GM12878 (cell line): ENCODE results near the gene PTPRN2. TPM values are rescaled to one million over a fixed set of nuclear protein-coding genes. Genes with fewer than 3 reads are reported as not detected.

Experiments
- ATAC-seq: fragments of 200-7000 bp; cut with Tn5 transposase; 3 replicates; pipeline ENCODE4 v1.9.1; 2020; ENCODE audit warnings: mild to moderate bottlenecking, moderate library complexity
- BruUV-seq: library from RNA; stranded (reverse); fragments of 400-500 nt; replicated peaks from 2 replicates; lab custom pipeline; 2021; lab: Mats Ljungman, UMichigan
- CTCF ChIA-PET: fragments of 300-600 bp; sonication (Branson Sonifier 250); formaldehyde crosslinking; extraction: SDS; loops from one replicate; lab custom pipeline; 2021; ENCODE audit warnings: inconsistent platforms; lab: Yijun Ruan, JAX
- POLR2A ChIA-PET: fragments of 350-600 bp; formaldehyde crosslinking; extraction: SDS; loops from one replicate; lab custom pipeline; 2021; ENCODE audit warnings: inconsistent platforms; lab: Charles Lee
- RAD21 ChIA-PET: fragments of 300-600 bp; sonication (Branson Sonifier 250); formaldehyde crosslinking; loops from one replicate; lab custom pipeline; 2023; ENCODE audit warnings: antibody characterized with exemption; ENCODE audit not compliant: unreplicated experiment; lab: Charles Lee
- SMC1A ChIA-PET: fragments of 300-600 bp; sonication (Branson Sonifier 250); formaldehyde crosslinking; loops from one replicate; lab custom pipeline; 2023; ENCODE audit not compliant: unreplicated experiment, uncharacterized antibody; lab: Charles Lee
- DNase-seq: peaks from one replicate; pipeline ENCODE4 v3.0.0-alpha.2; 2011; ENCODE audit warnings: low read depth, low spot score
- FAIRE-seq: peaks from 3 replicates; lab custom pipeline; 2011; peaks lifted over from hg19 to GRCh38; lab: Jason Lieb, UNC
- H2AFZ ChIP-seq: 2 replicates; pipeline ENCODE4 v1.6.0; 2011; ENCODE audit warnings: low read depth, low read length, control low read depth; ENCODE audit not compliant: control insufficient read depth
- H3K27ac ChIP-seq: 2 replicates; pipeline ENCODE4 v1.5.1; 2011; ENCODE audit warnings: control low read depth; ENCODE audit not compliant: control insufficient read depth, insufficient read depth
- H3K27me3 ChIP-seq, 2 experiments: replicated peaks in 1 of 2; 2 replicates each; pipeline versions ENCODE4 v1.6.0 to v1.6.1; 2011; ENCODE audit warnings: low read length in 1 of 2; ENCODE audit not compliant: control insufficient read depth in 2 of 2, insufficient read depth in 2 of 2
- H3K36me3 ChIP-seq, 2 experiments: 2 replicates each; pipeline ENCODE4 v1.5.1; 2011; ENCODE audit warnings: low read length in 1 of 2; ENCODE audit not compliant: control insufficient read depth in 2 of 2, insufficient read depth in 2 of 2
- H3K4me1 ChIP-seq: 2 replicates; pipeline ENCODE4 v1.6.1; 2011; ENCODE audit warnings: mild to moderate bottlenecking, low read length, moderate library complexity, mixed read lengths; ENCODE audit not compliant: control insufficient read depth, insufficient read depth
- H3K4me2 ChIP-seq: 2 replicates; pipeline ENCODE4 v1.6.0; 2011; ENCODE audit warnings: control low read depth; ENCODE audit not compliant: control insufficient read depth, insufficient read depth
- H3K4me3 ChIP-seq: fragments of 200-600 bp; sonication (generic); 2 replicates; pipeline ENCODE4 v1.5.1; 2016
- H3K79me2 ChIP-seq: 2 replicates; pipeline ENCODE4 v1.6.0; 2011; ENCODE audit warnings: low read length; ENCODE audit not compliant: control insufficient read depth, insufficient read depth
- H3K9ac ChIP-seq: 2 replicates; pipeline ENCODE4 v1.8.0; 2011; ENCODE audit warnings: low read length, control low read depth, mixed read lengths; ENCODE audit not compliant: control insufficient read depth, insufficient read depth
- H3K9me3 ChIP-seq: replicated peaks from 3 replicates; pipeline ENCODE4 v1.5.1; 2011; ENCODE audit warnings: mild to moderate bottlenecking, low read length; ENCODE audit not compliant: control insufficient read depth, insufficient read depth
- H4K20me1 ChIP-seq: 2 replicates; pipeline ENCODE4 v1.6.0; 2011; ENCODE audit not compliant: control insufficient read depth, insufficient read depth
- GABPA ChIP-seq: IDR thresholded peaks from 2 replicates; pipeline ENCODE4 v1.6.1; 2014; ENCODE audit warnings: antibody characterized with exemption, low read depth, mild to moderate bottlenecking, inconsistent platforms
- KLF5 ChIP-seq: fragments of 450-650 bp; IDR thresholded peaks from 2 replicates; pipeline ENCODE4 v1.6.1; 2014; ENCODE audit warnings: mild to moderate bottlenecking; ENCODE audit not compliant: partially characterized antibody
- SRF ChIP-seq, 2 experiments: IDR thresholded peaks; 2 replicates each; pipeline ENCODE4 v1.6.1; 2011; ENCODE audit warnings: low read depth in 2 of 2, low read length in 2 of 2, mild to moderate bottlenecking in 1 of 2, moderate library complexity in 1 of 2
- SUZ12 ChIP-seq: fragments of 200-600 bp; sonication (generic); IDR thresholded peaks from one replicate; pipeline ENCODE4 v1.6.1; 2018; ENCODE audit warnings: antibody characterized with exemption, mild to moderate bottlenecking; ENCODE audit not compliant: unreplicated experiment
- YY1 ChIP-seq: IDR thresholded peaks from 2 replicates; pipeline ENCODE4 v1.6.1; 2011; ENCODE audit warnings: low read depth, mild to moderate bottlenecking, low read length
- WGBS: methylation state at CpG from one replicate; pipeline ENCODE4 v1.1.6; 2016; ENCODE audit warnings: low lambda C conversion rate; ENCODE audit not compliant: insufficient replicate concordance, insufficient coverage; ENCODE audit errors: missing lambda C conversion rate; 5-methylcytosine and 5-hydroxymethylcytosine counted together
- in situ Hi-C: fragments of 300-500 bp; cut with MboI; formaldehyde crosslinking; loops from 9 replicates; pipeline ENCODE4 v1.14.3; 2018; ENCODE audit warnings: mixed read lengths
- intact Hi-C: fragments of 100-400 bp; cut with micrococcal nuclease; formaldehyde crosslinking; loops from one replicate; pipeline ENCODE4 v1.14.2; 2022; ENCODE audit not compliant: unreplicated experiment
- polyA plus RNA-seq, 11 experiments: library from polyadenylated mRNA; depleted of rRNA in 4 of 11; unstranded in 6 of 11; stranded (reverse) in 5 of 11; fragments of >200 nt; fragmentation: Nextera tagmentation in 4 of 11; fragmentation: Illumina TruSeq in 1 of 11; extraction: Ambion mirVana in 4 of 11; extraction: Trizol in 1 of 11; gene quantifications; 1 replicate in 1 of 11; 2 replicates in 10 of 11; pipeline versions ENCODE4 v1.2.1 to v1.2.3, GENCODE V29; 2011 to 2016; ENCODE audit warnings: inconsistent platforms in 2 of 11, missing spikeins in 2 of 11, low read depth in 1 of 11
- total RNA-seq, 4 experiments: library from RNA; depleted of rRNA in 3 of 4; stranded (reverse); fragments of >200 nt in 3 of 4; fragmentation: Illumina TruSeq in 1 of 4; extraction: Trizol in 1 of 4; gene quantifications; 2 replicates each; pipeline versions ENCODE4 v1.2.1 to v1.2.3, GENCODE V29; 2013 to 2021

PTPRN2 gene
- total and polyA plus RNA-seq, 10 of the 15 experiments (the other 5 are each of a cell fraction or from before 2014, with no cell fraction given) = 5.4 TPM; not detected in 9

DNA sequence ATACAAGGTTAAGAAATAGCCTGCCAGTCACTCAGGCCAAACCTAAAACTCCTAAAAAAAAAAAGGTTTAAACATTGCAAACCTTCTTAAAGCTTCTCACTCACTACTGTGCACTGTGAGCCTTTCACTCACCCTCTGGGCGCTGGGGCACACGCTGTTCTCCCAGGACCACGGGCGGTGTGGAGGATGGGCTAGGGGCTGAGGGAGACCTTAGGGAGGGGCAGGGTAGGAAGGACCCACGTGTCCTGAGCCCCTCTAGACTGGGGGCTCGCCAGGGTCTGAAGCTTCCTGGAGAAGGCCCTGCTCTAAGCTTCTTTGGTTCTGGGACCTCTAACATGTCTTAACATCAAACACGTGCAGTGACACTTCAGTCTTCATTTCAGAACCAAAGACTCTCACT lies 681.0 kb downstream of the PTPRN2 start:
- Histone ChIP-seq H3K27me3 (no peaks in the 10 kb centered on the region), H4K20me1 (no peaks in the 10 kb centered on the region), H3K79me2 (no peaks in the 10 kb centered on the region), H3K9me3 (no peaks in the 10 kb centered on the region; the same call in 2 of the 3 replicates), H3K4me1 (no peaks in the 10 kb centered on the region), H3K27ac (no peak overlapping the region), H3K9ac (no peak overlapping the region), H3K36me3 (no peaks in the 10 kb centered on the region), H2AFZ (no peak overlapping the region), H3K4me3 (no peak overlapping the region), H3K4me2 (no peak overlapping the region)
- 58% methylated on average over 5 of the region's 7 CpGs for WGBS
- CTCF ChIA-PET = no interaction called here
- RAD21 ChIA-PET = no interaction called here
- FAIRE-seq (no peak), DNase-seq (no peak), ATAC-seq (no peak)
- intact Hi-C loops = no loop called here
- SMC1A ChIA-PET = no interaction called here
- TF ChIP-seq KLF5 = no peak
- POLR2A ChIA-PET = no interaction called here
- no TSS peak for BruUV-seq
- in situ Hi-C loops = no loop called here

DNA sequence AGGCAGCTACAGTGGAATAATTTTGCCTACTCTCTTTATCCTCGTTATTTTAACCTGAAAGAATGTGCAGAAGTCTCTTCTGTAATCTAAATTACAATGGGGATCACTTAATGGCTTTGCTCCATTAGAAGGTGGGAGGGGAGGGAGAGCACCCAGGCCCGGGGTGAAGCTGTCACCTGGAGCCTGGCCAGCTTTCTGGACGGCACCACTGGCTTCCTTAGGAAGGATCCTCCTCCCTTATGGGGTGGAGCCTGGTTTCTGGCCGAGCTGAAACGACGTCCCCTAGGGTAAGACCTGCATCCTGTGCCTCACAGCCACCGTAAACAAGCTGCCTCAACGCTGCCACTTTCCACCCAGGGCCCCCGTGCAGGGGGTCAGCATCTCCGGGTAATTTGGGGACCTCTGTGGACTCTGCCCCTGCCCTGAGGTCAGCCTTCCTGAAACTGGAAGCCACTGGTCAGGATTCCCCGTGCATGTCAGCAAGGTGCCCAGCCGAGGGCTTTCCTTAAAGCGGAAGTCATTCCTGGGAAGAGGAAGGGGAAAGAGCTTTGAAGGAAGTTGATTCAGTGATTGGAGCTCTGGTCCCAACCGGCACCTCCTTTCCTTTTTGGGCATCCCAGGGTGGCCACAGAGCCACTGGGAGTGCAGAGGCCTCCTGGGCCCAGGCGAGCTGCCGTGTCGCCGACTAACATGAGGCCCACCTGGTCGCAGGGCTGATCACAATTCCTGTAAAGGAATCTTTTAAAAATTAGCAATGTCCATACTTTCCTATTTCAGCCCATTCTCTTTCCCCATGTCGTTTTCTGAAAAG lies 681.8 kb downstream of the PTPRN2 start:
- Histone ChIP-seq H3K4me3 (no peak overlapping the region), H3K27ac (no peak overlapping the region), H3K4me1 (no peaks in the 10 kb centered on the region), H3K27me3 (no peaks in the 10 kb centered on the region), H2AFZ (no peak overlapping the region), H3K79me2 (no peaks in the 10 kb centered on the region), H3K36me3 (no peaks in the 10 kb centered on the region), H3K4me2 (no peak overlapping the region), H4K20me1 (no peaks in the 10 kb centered on the region), H3K9me3 (no peaks in the 10 kb centered on the region; the same call in 2 of the 3 replicates), H3K9ac (no peak overlapping the region)
- ChIA-PET POLR2A (no interaction called here), RAD21 (no interaction called here), CTCF (no interaction called here), SMC1A (no interaction called here)
- no TSS peak for BruUV-seq
- ATAC-seq (no peak), DNase-seq (no peak), FAIRE-seq (no peak)
- WGBS = 20% methylated on average over 20 of the region's 20 CpGs
- intact Hi-C loops (no loop called here), in situ Hi-C loops (no loop called here)
- no peak for TF ChIP-seq SUZ12
- TF ChIP-seq GABPA = no peak
- TF ChIP-seq SRF (IDR thresholded peaks at IDR 0.05; ENCODE audit: low read depth in 2 of 2, low read length in 2 of 2) = no peak
- no peak for TF ChIP-seq YY1
